Stimulated activated CD4-positive, alpha-beta T cell treated with anti-CD3 and anti-CD28 coated beads, Interleukin-12 subunit alpha, Interleukin-12 subunit beta, amount 100 ng/mL, for 4 hours (primary cell): ENCODE measurements around the gene TRAF3.
"Not testable (repeated sequence)": the region's sequence is repeated elsewhere in the genome, so short reads cannot be mapped to it uniquely, and the experiment has no call there.

Experiments
- DNase-seq: peaks from one replicate; pipeline ENCODE4 v3.0.0-alpha.2; 2020

TRAF3 gene

GRCh38 chr14:102833341-102833740 lies 56.1 kb downstream of the TRAF3 start:
- no peak for DNase-seq

- DNase-seq = no peak
These were observed 56.7 kb downstream of the TRAF3 start for GRCh38 chr14:102833991-102834390.

- no peak for DNase-seq
These were observed 58.7 kb downstream of the TRAF3 start for GRCh38 chr14:102835959-102836358.

GRCh38 chr14:102837120-102837519 lies 59.9 kb downstream of the TRAF3 start:
- not testable (repeated sequence) for DNase-seq

- no peak for DNase-seq
These were observed 61.3 kb downstream of the TRAF3 start for GRCh38 chr14:102838501-102838900.

- no peak for DNase-seq
These were observed 62.9 kb downstream of the TRAF3 start for GRCh38 chr14:102840115-102840514.

- DNase-seq = no peak
These were observed 63.7 kb downstream of the TRAF3 start for GRCh38 chr14:102840771-102841528.

GRCh38 chr14:102848830-102849525 lies 71.7 kb downstream of the TRAF3 start:
- DNase-seq = no peak

- no peak for DNase-seq
These were observed 72.5 kb downstream of the TRAF3 start for GRCh38 chr14:102849526-102850379.

GRCh38 chr14:102853648-102854047 lies 76.4 kb downstream of the TRAF3 start:
- no peak for DNase-seq

GRCh38 chr14:102854091-102854703 lies 76.9 kb downstream of the TRAF3 start:
- no peak for DNase-seq

GRCh38 chr14:102856179-102856578 lies 78.9 kb downstream of the TRAF3 start:
- no peak for DNase-seq

- no peak for DNase-seq
These were observed 80.2 kb downstream of the TRAF3 start for GRCh38 chr14:102857444-102857843.

GRCh38 chr14:102859911-102860310 lies 82.7 kb downstream of the TRAF3 start:
- no peak for DNase-seq

- no peak for DNase-seq
These were observed 85.0 kb downstream of the TRAF3 start for GRCh38 chr14:102862154-102862773.

- no peak for DNase-seq
These were observed 86.1 kb downstream of the TRAF3 start for GRCh38 chr14:102863381-102863780.

- not testable (repeated sequence) for DNase-seq
These were observed 88.7 kb downstream of the TRAF3 start for GRCh38 chr14:102865916-102866315.

GRCh38 chr14:102866982-102867761 lies 89.9 kb downstream of the TRAF3 start:
- DNase-seq = no peak

GRCh38 chr14:102867826-102868580 lies 90.8 kb downstream of the TRAF3 start:
- DNase-seq = no peak

GRCh38 chr14:102868956-102869547 lies 91.8 kb downstream of the TRAF3 start:
- DNase-seq = no peak

GRCh38 chr14:102870246-102870645 lies 93.0 kb downstream of the TRAF3 start:
- no peak for DNase-seq
